ENCODE measurements around the gene PDCL2.

- TF ChIP-seq CTCF (conservative IDR thresholded peaks at IDR 0.05; ENCODE audit: low read depth, low read length) = no peak
- no peak for TF ChIP-seq EZH2phosphoT487 (IDR thresholded peaks at IDR 0.05; ENCODE audit: borderline replicate concordance, low read length)
These were observed 16.5 kb upstream of the PDCL2 start for GRCh38 chr4:55608591-55608990.
